Esophagus muscularis mucosa (tissue), 3 donors: Measurements from ENCODE around the gene GCKR.

ENCODE experiments used
- POLR2A ChIP-seq: fragments of 450-650 bp; IDR thresholded peaks from one replicate; pipeline ENCODE4 v1.6.1; 2017; ENCODE audit warnings: antibody characterized with exemption, moderate library complexity, mild to moderate bottlenecking, low read depth
- POLR2AphosphoS5 ChIP-seq, 2 donors: sonication (generic); formaldehyde crosslinking; IDR thresholded peaks; one replicate each; pipeline ENCODE4 v1.6.1; 2017; ENCODE audit warnings: antibody characterized with exemption in 2 of 2
- TF ChIP-seq, protein P1 (sequence below), 3 experiments: fragments of 200-600 bp in 2 of 3; fragments of 450-650 bp in 1 of 3; sonication (generic) in 2 of 3; IDR thresholded peaks; one replicate each; pipeline ENCODE4 v1.5.1; 2017 to 2019; ENCODE audit warnings: antibody characterized with exemption in 3 of 3, mild to moderate bottlenecking in 2 of 3, moderate library complexity in 1 of 3

GRCh38 chr2:27494944-27495554, 1.6 kb upstream of the GCKR start, which contains the start of gene FNDC4:
- TF ChIP-seq, protein P1, sequence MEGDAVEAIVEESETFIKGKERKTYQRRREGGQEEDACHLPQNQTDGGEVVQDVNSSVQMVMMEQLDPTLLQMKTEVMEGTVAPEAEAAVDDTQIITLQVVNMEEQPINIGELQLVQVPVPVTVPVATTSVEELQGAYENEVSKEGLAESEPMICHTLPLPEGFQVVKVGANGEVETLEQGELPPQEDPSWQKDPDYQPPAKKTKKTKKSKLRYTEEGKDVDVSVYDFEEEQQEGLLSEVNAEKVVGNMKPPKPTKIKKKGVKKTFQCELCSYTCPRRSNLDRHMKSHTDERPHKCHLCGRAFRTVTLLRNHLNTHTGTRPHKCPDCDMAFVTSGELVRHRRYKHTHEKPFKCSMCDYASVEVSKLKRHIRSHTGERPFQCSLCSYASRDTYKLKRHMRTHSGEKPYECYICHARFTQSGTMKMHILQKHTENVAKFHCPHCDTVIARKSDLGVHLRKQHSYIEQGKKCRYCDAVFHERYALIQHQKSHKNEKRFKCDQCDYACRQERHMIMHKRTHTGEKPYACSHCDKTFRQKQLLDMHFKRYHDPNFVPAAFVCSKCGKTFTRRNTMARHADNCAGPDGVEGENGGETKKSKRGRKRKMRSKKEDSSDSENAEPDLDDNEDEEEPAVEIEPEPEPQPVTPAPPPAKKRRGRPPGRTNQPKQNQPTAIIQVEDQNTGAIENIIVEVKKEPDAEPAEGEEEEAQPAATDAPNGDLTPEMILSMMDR (IDR thresholded peaks at IDR 0.05): no peak
- TF ChIP-seq POLR2A (no peak), POLR2AphosphoS5 (IDR thresholded peaks at IDR 0.05) (no peak)
